Heart left ventricle (tissue), 13 donors: ENCODE data around the gene MROH7.

ENCODE experiments used
- CTCF ChIP-seq, 12 donors: fragments of 200-600 bp; sonication (generic) in 4 of 12; IDR thresholded peaks; one replicate each; pipeline versions ENCODE4 v1.5.0 to v1.8.0; 2018 to 2022; ENCODE audit warnings: antibody characterized with exemption in 12 of 12, mild to moderate bottlenecking in 5 of 12
- POLR2A ChIP-seq, 2 donors: fragments of 450-650 bp; IDR thresholded peaks; one replicate each; pipeline ENCODE4 v1.6.1; 2017; ENCODE audit warnings: antibody characterized with exemption in 2 of 2, mild to moderate bottlenecking in 2 of 2, moderate library complexity in 2 of 2
- donor health status: ischemic (EF 13 %, LVEDD 7.1; RV severe dilation, severe dysfunction).
- donor health status: DM: no; HTN: yes; CAD: no.
- donor health status: DM: no; HTN: no; CAD: no.
- donor health status: ischemic (EF 25% LVEDD 6.9; RV normal size, moderate dysfunction).
- donor health status: ischemic (EF 25% LVEDD 5.7; RV mildly dilated, moderate dysfunction).
- donor health status: ischemic (EF 35%, LVEDD 5.7; RV mildly dilated, moderate dysfunction).
- donor health status: nonischemic (EF 11% LVEDD 7.7; RV severe dilation, severe dysfunction).
- donor health status: DM: yes; HTN: yes; CAD: no.
- donor health status: PGD.
- donor health status: ischemic (EF 29% LVEDD 5.4; RV normal size, mild dysfunction).
- donor health status: nonischemic (EF 23%, LVEDD 6.1; RV moderate dilation, normal function).

GRCh38 chr1:54742282-54742681 is 100.7 kb downstream of the MROH7 start:
- TF ChIP-seq POLR2A (IDR thresholded peaks at IDR 0.05) (no peak), CTCF (IDR thresholded peaks at IDR 0.05) (no peak)
